HG02884 (cell line): ENCODE results near the gene SNTA1.
"Not testable (repeated sequence)": the region's sequence is repeated elsewhere in the genome, so short reads cannot be mapped to it uniquely, and the experiment has no call there.

Experiments
- ATAC-seq: cut with Tn5 transposase; IDR thresholded peaks from one replicate; pipeline ENCODE4 v1.9.1; 2021; ENCODE audit warnings: mild to moderate bottlenecking, moderate library complexity; ENCODE audit not compliant: unreplicated experiment

The SNTA1 gene

GRCh38 chr20:33443512-33444239 is at the start of gene SNTA1:
TSS of gene SNTA1 (minus strand) at chr20:33443763. CDS start at chr20:33443620, 143 bp downstream.
- peak; percentile 55 for ATAC-seq

DNA sequence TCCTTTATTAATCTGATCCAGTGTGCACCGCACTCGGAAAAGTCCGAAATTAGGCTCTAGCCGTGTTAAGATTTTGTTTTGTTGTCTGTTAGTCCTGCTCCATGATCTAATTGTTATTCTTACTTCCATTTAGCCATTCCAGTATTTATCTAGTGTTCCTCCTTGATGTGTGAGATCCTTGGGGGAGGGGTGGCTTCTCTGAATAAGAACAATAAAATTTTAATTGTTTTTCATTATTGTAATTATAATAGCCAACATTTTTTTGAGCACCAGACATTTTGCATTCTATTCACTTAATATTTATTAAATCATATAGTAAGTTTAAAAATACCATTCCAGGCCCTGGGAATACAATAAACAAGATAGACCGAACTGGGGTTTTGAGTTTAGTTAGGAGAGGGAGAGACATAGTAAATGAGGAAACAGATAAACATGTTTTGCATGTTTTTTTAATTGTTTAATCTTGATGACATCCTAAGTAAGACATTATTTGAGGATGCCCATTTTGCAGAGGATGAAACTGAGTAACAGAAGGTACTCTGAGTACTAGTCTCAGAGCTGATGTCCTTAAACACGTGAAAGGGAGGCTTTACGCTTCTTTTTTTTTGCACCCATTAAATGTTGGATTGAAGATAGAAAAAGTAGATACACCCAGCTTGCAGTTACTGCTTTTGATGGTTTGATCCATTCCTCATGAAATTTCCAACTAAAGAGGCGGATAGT is 47.5 kb upstream of the SNTA1 start:
- ATAC-seq: no peak

DNA sequence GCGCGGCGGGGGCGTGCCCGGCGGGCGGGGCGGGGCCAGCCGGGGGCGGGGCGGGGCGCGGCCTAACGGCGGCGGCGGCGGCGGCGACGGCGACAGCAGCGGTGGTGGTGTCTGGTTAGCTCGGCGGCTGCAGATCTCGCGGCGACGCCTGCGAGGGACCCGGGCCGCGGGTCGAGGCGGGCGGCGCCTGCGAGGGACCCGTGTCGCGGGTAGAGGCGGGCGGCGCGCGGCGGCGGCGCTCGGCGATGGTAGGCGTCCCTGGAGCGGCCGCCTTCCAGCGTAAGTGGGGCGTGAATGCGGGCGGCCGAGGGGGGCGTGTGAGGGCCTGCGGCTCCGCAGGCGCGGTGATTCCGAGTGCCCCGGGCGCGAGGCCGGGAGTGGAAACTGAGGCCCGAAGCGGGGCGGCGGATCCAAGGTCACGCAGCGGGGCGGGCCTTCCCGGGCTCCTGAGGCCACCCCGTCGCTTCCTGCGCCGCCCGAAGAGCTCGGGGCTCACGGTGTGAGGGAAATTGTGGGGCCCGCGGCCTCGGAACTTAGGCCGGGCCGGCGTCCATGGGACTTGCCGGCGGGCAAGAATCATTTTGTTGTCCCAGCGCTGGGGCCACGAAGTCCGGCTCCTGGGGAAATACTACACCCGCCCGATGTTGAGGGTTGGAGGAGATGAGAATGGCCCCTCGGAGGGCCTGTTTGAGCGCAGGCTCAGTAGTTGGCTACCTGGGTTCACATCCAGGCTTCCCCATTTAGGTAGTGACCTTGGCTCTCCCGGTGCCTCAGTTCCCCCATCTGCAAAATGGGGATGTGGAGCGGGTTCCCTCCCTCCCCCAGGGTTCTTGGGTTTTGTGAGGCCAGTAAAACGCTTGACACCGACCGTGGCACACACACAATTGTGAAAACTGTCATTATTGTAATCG is 46.7 kb upstream of the SNTA1 start, which contains the start of gene CBFA2T2:
Gene CBFA2T2 (plus strand): TSS at position 74 of the 911 bp plus-strand sequence. CDS start 172 bp downstream, at position 246.
- peak; percentile 39 for ATAC-seq

DNA sequence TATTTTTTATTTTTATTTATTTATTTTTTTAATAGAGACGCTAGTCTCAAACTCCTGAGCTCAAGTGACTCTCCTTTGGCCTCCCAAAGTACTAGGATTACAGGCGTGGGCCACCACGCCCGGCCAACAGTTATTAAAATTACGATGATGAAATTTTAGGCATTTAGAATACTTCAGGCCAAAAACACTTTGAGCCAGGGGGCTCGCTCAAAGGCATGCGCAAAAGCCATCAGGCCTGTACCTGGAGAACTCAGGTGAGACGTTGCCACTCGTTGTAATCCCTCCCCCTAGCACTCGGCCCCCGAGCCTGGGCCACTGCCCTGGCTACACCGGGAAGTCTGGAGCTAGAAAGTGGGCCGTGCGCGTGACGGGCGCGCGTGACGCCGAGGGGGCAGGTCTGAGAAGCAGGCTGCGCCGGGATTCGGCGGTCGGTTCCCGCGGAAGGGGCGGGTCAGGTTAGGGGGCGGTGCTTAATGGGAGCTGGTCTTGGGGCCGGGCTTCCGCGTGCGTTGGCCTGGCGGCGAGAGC is 46.0 kb upstream of the SNTA1 start:
- peak; percentile 93 for ATAC-seq

DNA sequence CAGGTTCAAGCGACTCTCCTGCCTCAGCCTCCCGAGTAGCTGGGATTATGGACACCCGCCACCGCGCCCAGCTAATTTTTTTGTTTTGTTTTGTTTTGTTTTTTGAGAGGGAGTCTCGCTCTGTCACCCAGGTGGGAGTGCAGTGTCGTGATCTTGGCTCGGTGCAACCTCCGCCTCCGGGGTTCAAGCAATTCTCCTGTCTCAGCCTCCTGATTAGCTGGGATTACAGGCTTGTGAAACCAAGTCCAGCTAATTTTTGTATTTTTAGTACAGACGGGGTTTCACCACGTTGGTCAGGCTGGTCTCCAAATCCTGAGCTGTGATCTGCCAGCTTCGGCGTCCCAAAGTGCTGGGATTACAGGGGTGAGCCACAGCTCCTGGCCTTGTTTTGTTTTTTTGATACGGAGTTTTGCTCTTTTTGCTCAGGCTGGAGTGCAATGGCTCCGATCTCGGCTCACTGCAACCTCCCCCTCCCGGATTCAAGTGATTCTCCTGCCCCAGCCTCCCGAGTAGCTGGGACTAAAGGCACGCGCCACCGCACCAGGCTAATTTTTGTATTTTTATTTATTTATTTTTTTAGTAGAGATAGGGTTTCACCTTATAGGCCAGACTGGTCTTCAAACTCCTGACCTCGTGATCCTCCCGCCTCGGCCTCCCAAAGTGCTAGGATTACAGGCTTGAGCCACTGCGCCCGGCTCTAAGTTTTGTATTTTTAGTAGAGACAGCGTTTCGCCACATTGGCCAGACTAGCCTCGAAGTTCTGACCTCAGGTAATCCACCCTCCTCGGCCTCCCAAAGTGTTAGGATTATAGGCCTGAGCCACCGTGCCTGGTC is 45.3 kb upstream of the SNTA1 start:
- ATAC-seq: not testable (repeated sequence)

DNA sequence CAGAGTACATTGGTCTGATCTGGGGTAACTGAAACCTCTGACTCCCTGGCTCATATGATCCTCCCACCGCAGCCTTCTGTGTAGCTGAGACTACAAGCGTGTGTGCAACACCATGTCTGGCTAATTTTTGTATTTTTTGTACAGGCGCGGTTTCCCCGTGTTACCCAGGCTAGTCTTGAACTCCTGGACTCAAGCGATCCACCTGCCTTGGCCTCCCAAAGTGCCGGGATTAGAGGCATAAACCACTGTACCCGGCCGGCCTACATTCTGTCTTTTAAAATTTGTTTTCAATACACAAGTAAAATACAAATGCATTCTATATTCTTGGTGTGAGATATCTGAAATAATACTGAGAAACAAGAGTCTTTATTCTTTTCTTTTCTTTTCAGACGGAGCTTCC is 44.6 kb upstream of the SNTA1 start:
- no peak for ATAC-seq

DNA sequence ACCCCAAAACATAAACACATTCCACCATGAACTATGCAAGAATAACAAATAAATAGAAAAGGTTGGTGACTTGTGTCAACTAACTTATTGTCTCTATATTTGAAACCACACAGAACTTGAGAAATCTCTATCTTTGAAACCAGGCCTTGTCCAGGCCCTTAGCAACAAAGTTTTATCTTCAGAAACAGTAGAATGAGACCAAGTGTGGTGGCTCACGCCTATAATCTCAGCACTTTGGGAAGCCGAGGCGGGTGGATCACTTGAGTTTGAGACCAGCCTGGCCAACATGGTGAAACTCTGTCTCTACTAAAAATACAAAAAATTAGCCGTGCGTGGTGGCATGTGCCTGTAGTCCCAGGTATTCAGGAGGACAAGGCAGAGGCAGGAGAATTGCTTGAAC is 39.6 kb upstream of the SNTA1 start:
- ATAC-seq: not testable (repeated sequence)

DNA sequence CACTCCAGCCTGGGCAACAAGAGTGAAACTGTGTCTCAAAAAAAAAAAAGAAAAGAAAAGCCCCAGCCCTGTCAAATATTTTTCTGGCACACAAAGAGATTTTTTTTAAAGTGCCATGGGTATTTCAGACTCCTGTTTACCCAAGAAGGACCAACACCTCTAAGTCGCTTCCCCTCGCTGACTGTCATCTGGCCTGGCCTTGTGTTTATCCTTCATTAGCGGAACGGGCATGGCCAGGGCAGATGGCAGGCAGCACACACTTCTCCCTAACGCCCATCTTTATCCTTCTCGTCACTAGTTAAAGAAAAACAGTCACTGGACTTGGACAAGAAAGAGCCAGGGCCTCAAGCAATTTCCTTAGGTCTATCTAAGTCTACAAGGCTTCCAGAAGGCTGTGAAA is 39.0 kb upstream of the SNTA1 start:
- no peak for ATAC-seq

- ATAC-seq: no peak
Measured at GRCh38 chr20:33481431-33481941, 37.9 kb upstream of the SNTA1 start.

DNA sequence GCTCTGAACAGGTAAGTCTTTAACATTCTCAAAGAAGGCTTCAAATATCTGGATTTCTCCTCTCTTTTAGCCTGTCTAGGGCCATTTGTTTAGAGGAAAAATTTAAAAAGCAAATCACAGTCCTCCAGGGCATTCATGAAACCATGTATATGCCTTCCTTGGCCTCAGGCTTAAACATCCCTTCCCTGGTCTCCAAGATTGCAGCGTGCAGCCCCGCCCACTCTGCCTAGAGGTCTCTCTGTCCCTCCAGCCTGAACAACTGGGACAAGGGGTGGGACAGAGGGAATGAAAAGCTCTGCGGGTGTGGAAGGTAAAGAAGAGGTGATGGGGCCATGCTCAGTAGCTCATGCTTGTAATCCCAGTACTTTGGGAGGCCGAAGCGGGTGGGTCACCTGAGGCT is 36.5 kb upstream of the SNTA1 start:
- ATAC-seq: no peak

- no peak for ATAC-seq
Measured at GRCh38 chr20:33477386-33478234, 34.0 kb upstream of the SNTA1 start.

GRCh38 chr20:33475381-33476152 is 32.0 kb upstream of the SNTA1 start:
- ATAC-seq: no peak

GRCh38 chr20:33474963-33475362 is 31.4 kb upstream of the SNTA1 start:
- ATAC-seq: no peak

DNA sequence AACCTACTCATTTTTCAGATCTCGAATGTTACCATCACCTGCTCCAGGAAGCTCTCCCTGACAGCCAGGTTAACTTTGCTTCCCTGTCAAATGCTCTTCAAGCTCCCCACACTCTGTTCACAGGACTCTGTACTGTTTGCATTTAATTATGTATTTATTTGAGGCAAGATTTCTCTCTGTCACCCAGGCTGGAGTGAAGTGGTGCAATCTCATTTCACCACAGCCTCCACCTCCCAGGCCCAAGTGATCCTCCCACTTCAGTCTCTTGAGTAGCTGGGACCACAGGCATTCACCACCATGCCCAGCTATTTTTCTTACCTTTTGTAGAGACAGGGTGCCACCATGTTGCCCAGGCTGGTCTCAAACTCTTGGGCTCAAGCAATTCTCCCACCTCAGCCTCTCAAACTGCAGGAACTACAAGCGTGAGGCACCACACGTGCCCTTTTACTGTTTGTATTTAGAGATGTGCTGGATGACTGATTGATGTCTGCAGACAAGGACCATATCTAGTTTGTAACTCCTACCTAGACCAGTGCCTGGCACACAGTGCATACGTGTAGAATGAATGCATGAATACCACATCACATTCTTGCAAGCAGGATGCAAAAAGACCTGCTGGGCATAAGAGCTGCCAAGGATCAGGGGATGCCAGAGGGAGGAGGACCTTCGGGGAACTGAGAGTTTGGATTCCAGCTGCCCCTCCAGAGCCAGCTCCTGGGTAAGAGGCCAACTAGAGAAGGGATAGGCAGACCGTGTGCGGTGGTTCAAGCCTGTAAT is 30.7 kb upstream of the SNTA1 start:
- ATAC-seq: no peak

DNA sequence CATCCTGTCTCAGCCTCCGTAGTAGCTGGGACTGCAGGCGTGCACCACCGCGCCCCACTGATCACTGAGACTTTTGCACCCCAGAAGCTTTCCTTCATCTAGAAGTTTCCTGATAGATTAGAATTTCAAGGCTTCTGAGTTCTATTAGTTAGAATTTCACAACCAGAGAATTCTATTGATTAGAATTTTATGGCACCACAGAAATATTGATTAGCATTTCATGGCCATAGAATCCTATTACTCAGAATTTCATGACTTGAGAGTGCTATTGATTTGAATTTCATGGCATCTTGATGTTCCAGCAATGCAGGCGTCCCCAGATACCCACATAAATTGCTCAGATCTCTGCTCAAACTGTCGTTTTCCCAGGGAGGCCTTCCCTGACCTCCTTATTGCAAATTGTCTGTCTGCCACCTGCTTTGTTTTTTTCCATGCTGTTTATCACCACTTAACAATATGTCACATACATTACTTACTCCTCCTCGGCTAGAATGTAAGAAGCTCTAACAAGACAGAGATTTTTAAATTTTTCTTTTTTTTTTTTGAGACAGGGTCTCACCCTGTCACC is 29.4 kb upstream of the SNTA1 start:
- ATAC-seq: no peak

GRCh38 chr20:33470866-33471265 is 27.3 kb upstream of the SNTA1 start:
- no peak for ATAC-seq

GRCh38 chr20:33470457-33470856 is 26.9 kb upstream of the SNTA1 start:
- no peak for ATAC-seq
